NCI-H1092 (cell line): ENCODE measurements around the gene MRPL14.

ENCODE experiments used
- DNase-seq: peaks from one replicate; lab custom pipeline; 2025; lab: John Stamatoyannopoulos, UW

Gene MRPL14

DNA sequence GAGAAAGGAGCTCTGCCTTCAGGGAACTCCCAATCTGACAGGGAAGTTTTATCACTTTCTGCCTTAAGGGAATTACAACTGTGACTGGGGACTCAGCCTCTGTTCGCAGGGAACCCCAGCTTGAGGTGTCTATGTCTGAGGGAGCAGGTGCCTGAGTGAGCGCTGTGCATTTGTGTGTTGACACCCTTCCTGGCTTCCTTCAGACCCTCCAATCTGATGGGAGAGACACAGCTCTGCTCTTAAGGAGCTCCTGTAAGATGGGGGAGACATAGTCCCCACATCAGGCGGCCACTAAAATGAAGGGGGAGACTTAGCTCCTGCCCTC, 62.3 kb downstream of the MRPL14 start:
- DNase-seq, result no peak

DNA sequence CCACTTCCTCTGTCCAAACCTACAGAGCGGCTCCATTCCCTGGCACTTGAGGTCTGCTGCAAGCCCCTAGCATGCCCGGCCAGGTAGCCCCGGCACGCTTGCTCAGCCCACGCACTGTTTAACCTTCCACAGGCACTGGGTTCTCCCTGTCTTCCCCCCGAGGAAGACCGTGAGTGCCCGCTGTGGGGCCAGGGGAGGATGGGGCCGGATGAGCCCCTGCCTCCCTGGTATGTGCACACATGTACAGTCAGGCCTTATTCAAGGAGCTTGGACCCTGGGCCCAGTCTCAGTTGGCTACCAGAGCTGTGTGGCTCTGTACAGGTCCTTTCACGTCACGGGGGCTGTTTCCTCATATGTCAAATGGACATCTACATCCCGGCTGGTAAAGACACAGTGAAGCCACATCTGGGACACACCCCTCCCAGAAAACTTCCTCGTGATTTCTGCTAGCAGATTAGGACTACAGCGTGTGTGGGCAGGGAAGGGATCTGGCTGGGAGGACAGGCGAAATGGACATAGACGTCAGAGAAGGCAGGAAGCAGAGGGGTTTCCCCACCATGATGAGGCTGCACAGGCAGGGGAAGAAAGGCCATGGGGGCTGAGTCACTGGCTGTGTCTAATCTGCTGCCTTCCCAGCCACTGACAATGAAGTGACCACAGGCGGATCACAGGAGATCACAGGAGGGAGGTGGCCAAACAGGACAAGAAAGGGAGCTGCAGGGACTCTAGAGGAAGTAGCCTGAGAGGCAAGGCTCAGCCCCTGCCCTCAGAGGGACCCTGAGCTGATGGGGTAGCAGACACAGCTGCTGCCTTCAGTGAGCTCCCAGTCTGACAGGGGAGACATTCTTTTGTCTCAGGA, 62.9 kb downstream of the MRPL14 start:
- DNase-seq, result no peak

DNA sequence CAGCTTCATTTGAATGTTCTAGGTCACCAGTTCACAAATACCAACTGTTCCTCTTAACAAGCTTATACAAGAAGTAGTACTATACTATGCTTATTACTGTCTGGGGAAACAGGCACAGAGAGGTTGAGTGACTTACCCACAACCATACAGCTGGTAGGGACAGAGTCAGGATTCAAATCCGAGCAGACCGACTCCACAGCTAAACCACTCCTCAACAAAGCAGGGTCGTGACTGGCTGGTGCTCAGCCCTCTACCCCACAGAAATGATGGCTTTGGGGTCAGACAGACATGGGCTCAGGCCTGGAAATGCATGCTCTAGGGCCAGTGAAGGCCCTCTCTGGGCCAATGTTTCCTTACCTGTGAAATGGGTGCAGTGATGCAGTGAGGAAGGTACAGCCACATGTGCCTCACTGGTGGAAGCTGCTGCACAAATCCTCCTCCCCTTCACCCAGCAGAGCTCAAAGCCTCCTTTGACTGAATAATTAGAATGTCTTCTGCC, 63.6 kb downstream of the MRPL14 start:
- DNase-seq, result no peak
